ENCODE results near the gene ATP6V1F.
A peak's percentile ranks its signal among the peaks of the same experiment; 100 is the strongest.

Gene ATP6V1F

GRCh38 chr7:128831178-128831993, 31.3 kb upstream of the ATP6V1F start:
- Histone ChIP-seq H2AFZ (ENCODE audit: low read depth, low read length) (peak overlapping the region; percentile 55), H3K27me3 (ENCODE audit: insufficient read depth, low read length) (no peaks in the 10 kb centered on the region), H3K4me3 (ENCODE audit: low read length) (peak overlapping the region; percentile 17), H3K9me3 (ENCODE audit: low read length) (no peaks in the 10 kb centered on the region), H3K36me3 (ENCODE audit: insufficient read depth, low read length) (no peaks in the 10 kb centered on the region), H3K4me1 (ENCODE audit: insufficient read depth, low read length) (peaks cover 53% of the 10 kb centered on the region)

- H2AFZ ChIP-seq (ENCODE audit: low read depth, low read length): peak overlapping the region; percentile 3
- peaks cover 54% of the 10 kb centered on the region for H3K4me1 ChIP-seq (ENCODE audit: insufficient read depth, low read length)
- H3K9me3 ChIP-seq (ENCODE audit: low read length): no peaks in the 10 kb centered on the region
These were observed 30.4 kb upstream of the ATP6V1F start for GRCh38 chr7:128831994-128832879.

GRCh38 chr7:128832880-128833147, 29.8 kb upstream of the ATP6V1F start:
- Histone ChIP-seq H3K9me3 (ENCODE audit: low read length) (no peaks in the 10 kb centered on the region), H3K36me3 (ENCODE audit: insufficient read depth, low read length) (no peaks in the 10 kb centered on the region), H3K4me1 (ENCODE audit: insufficient read depth, low read length) (peaks cover 48% of the 10 kb centered on the region), H3K27me3 (ENCODE audit: insufficient read depth, low read length) (no peaks in the 10 kb centered on the region), H3K4me3 (ENCODE audit: low read length) (peak overlapping the region; percentile 34), H2AFZ (ENCODE audit: low read depth, low read length) (peak overlapping the region; percentile 3)

More at GRCh38 chr7:128831994-128832879, 30.4 kb upstream of the ATP6V1F start:
- Histone ChIP-seq H3K27me3 (ENCODE audit: insufficient read depth, low read length) (no peaks in the 10 kb centered on the region), H3K36me3 (ENCODE audit: insufficient read depth, low read length) (no peaks in the 10 kb centered on the region), H3K4me3 (ENCODE audit: low read length) (peak overlapping the region; percentile 34)

GRCh38 chr7:128833148-128833945, 29.3 kb upstream of the ATP6V1F start:
- Histone ChIP-seq H3K36me3 (ENCODE audit: insufficient read depth, low read length) (no peaks in the 10 kb centered on the region), H3K4me1 (ENCODE audit: insufficient read depth, low read length) (peaks cover 43% of the 10 kb centered on the region), H3K4me3 (ENCODE audit: low read length) (peak overlapping the region; percentile 34), H2AFZ (ENCODE audit: low read depth, low read length) (peak overlapping the region; percentile 3), H3K9me3 (ENCODE audit: low read length) (no peaks in the 10 kb centered on the region), H3K27me3 (ENCODE audit: insufficient read depth, low read length) (no peaks in the 10 kb centered on the region)

GRCh38 chr7:128833946-128834325, 28.7 kb upstream of the ATP6V1F start:
- no peak overlapping the region for H3K4me3 ChIP-seq (ENCODE audit: low read length)
- H3K27me3 ChIP-seq (ENCODE audit: insufficient read depth, low read length): no peaks in the 10 kb centered on the region
- H3K36me3 ChIP-seq (ENCODE audit: insufficient read depth, low read length): no peaks in the 10 kb centered on the region

GRCh38 chr7:128835231-128835751, 27.4 kb upstream of the ATP6V1F start:
- Histone ChIP-seq H3K27me3 (ENCODE audit: insufficient read depth, low read length) (no peaks in the 10 kb centered on the region), H3K4me3 (ENCODE audit: low read length) (no peak overlapping the region)

More at GRCh38 chr7:128833946-128834325, 28.7 kb upstream of the ATP6V1F start:
- H3K9me3 ChIP-seq (ENCODE audit: low read length): no peaks in the 10 kb centered on the region
- H2AFZ ChIP-seq (ENCODE audit: low read depth, low read length): no peak overlapping the region
- peaks cover 41% of the 10 kb centered on the region for H3K4me1 ChIP-seq (ENCODE audit: insufficient read depth, low read length)

GRCh38 chr7:128835790-128836641, 26.6 kb upstream of the ATP6V1F start:
- H3K36me3 ChIP-seq (ENCODE audit: insufficient read depth, low read length): no peaks in the 10 kb centered on the region
- H3K27me3 ChIP-seq (ENCODE audit: insufficient read depth, low read length): no peaks in the 10 kb centered on the region
- H3K9me3 ChIP-seq (ENCODE audit: low read length): no peaks in the 10 kb centered on the region
- no peak overlapping the region for H2AFZ ChIP-seq (ENCODE audit: low read depth, low read length)
- H3K4me3 ChIP-seq (ENCODE audit: low read length): no peak overlapping the region
- peaks cover 40% of the 10 kb centered on the region for H3K4me1 ChIP-seq (ENCODE audit: insufficient read depth, low read length)

More at GRCh38 chr7:128835231-128835751, 27.4 kb upstream of the ATP6V1F start:
- peaks cover 41% of the 10 kb centered on the region for H3K4me1 ChIP-seq (ENCODE audit: insufficient read depth, low read length)
- no peaks in the 10 kb centered on the region for H3K36me3 ChIP-seq (ENCODE audit: insufficient read depth, low read length)
- H2AFZ ChIP-seq (ENCODE audit: low read depth, low read length): no peak overlapping the region
- H3K9me3 ChIP-seq (ENCODE audit: low read length): no peaks in the 10 kb centered on the region

GRCh38 chr7:128836729-128837348, 25.8 kb upstream of the ATP6V1F start:
- H3K4me3 ChIP-seq (ENCODE audit: low read length): no peak overlapping the region
- H3K27me3 ChIP-seq (ENCODE audit: insufficient read depth, low read length): no peaks in the 10 kb centered on the region
- no peak overlapping the region for H2AFZ ChIP-seq (ENCODE audit: low read depth, low read length)
- no peaks in the 10 kb centered on the region for H3K9me3 ChIP-seq (ENCODE audit: low read length)
- no peaks in the 10 kb centered on the region for H3K36me3 ChIP-seq (ENCODE audit: insufficient read depth, low read length)
- peaks cover 32% of the 10 kb centered on the region for H3K4me1 ChIP-seq (ENCODE audit: insufficient read depth, low read length)

GRCh38 chr7:128837521-128837921, 25.1 kb upstream of the ATP6V1F start:
- H3K36me3 ChIP-seq (ENCODE audit: insufficient read depth, low read length): no peaks in the 10 kb centered on the region
- peaks cover 27% of the 10 kb centered on the region for H3K4me1 ChIP-seq (ENCODE audit: insufficient read depth, low read length)
- H3K4me3 ChIP-seq (ENCODE audit: low read length): no peak overlapping the region
- no peaks in the 10 kb centered on the region for H3K27me3 ChIP-seq (ENCODE audit: insufficient read depth, low read length)
- H3K9me3 ChIP-seq (ENCODE audit: low read length): no peaks in the 10 kb centered on the region
- no peak overlapping the region for H2AFZ ChIP-seq (ENCODE audit: low read depth, low read length)

- Histone ChIP-seq H3K4me1 (ENCODE audit: insufficient read depth, low read length) (peaks cover 19% of the 10 kb centered on the region), H2AFZ (ENCODE audit: low read depth, low read length) (no peak overlapping the region), H3K9me3 (ENCODE audit: low read length) (no peaks in the 10 kb centered on the region), H3K27me3 (ENCODE audit: insufficient read depth, low read length) (no peaks in the 10 kb centered on the region), H3K36me3 (ENCODE audit: insufficient read depth, low read length) (no peaks in the 10 kb centered on the region), H3K4me3 (ENCODE audit: low read length) (no peak overlapping the region)
These were observed 24.4 kb upstream of the ATP6V1F start for GRCh38 chr7:128838109-128838779.

- no peaks in the 10 kb centered on the region for H3K9me3 ChIP-seq (ENCODE audit: low read length)
- no peak overlapping the region for H3K4me3 ChIP-seq (ENCODE audit: low read length)
- H3K27me3 ChIP-seq (ENCODE audit: insufficient read depth, low read length): no peaks in the 10 kb centered on the region
- no peak overlapping the region for H2AFZ ChIP-seq (ENCODE audit: low read depth, low read length)
- H3K36me3 ChIP-seq (ENCODE audit: insufficient read depth, low read length): no peaks in the 10 kb centered on the region
- H3K4me1 ChIP-seq (ENCODE audit: insufficient read depth, low read length): peaks cover 10% of the 10 kb centered on the region
These were observed 23.5 kb upstream of the ATP6V1F start for GRCh38 chr7:128838981-128839731.
